IMR-90 (cell line): ENCODE results near the gene SKP1. TPM values are rescaled to one million over a fixed set of nuclear protein-coding genes. Genes with fewer than 3 reads are reported as not detected.
"Not testable (repeated sequence)": the region's sequence is repeated elsewhere in the genome, so short reads cannot be mapped to it uniquely, and the experiment has no call there.

ENCODE experiments used
- ATAC-seq: fragments of 200-7000 bp; cut with Tn5 transposase; 2 replicates; pipeline ENCODE4 v1.9.1; 2020; ENCODE audit warnings: low read depth, mild to moderate bottlenecking, moderate library complexity
- BruUV-seq: library from RNA; stranded (reverse); fragments of 400-500 nt; replicated peaks from 2 replicates; lab custom pipeline; 2021; lab: Mats Ljungman, UMichigan
- CTCF ChIA-PET: fragments of 300-600 bp; formaldehyde crosslinking; extraction: SDS; loops from one replicate; lab custom pipeline; 2021; ENCODE audit warnings: antibody characterized with exemption; lab: Yijun Ruan, JAX
- POLR2A ChIA-PET: fragments of 300-600 bp; sonication (Branson Sonifier 250); formaldehyde crosslinking; loops from one replicate; lab custom pipeline; 2022; ENCODE audit warnings: antibody characterized with exemption; ENCODE audit not compliant: unreplicated experiment; lab: Charles Lee
- DNase-seq: peaks from one replicate; pipeline ENCODE4 v3.0.0; 2013
- H2AFZ ChIP-seq: replicated peaks from 2 replicates; pipeline ENCODE3; 2013; ENCODE audit warnings: low read length, mild to moderate bottlenecking; ENCODE audit not compliant: poor library complexity
- H2AK5ac ChIP-seq: 2 replicates; pipeline ENCODE4 v1.6.1; 2013; ENCODE audit warnings: low read depth, low read length, inconsistent platforms
- H2AK9ac ChIP-seq: replicated peaks from 2 replicates; pipeline ENCODE3; 2013; ENCODE audit warnings: mild to moderate bottlenecking, low read depth, low read length, moderate library complexity; ENCODE audit not compliant: poor library complexity
- H2BK120ac ChIP-seq: 2 replicates; pipeline ENCODE4 v1.6.1; 2013; ENCODE audit warnings: low read depth, low read length, inconsistent platforms
- H2BK15ac ChIP-seq: 3 replicates; pipeline ENCODE4 v1.6.1; 2013; ENCODE audit warnings: low read depth, low read length, inconsistent platforms
- H2BK20ac ChIP-seq: 2 replicates; pipeline ENCODE4 v1.6.1; 2013; ENCODE audit warnings: low read depth, mild to moderate bottlenecking, inconsistent platforms, low read length, moderate library complexity
- H2BK5ac ChIP-seq: 2 replicates; pipeline ENCODE4 v1.6.1; 2013; ENCODE audit warnings: mild to moderate bottlenecking, low read depth, low read length, inconsistent platforms; ENCODE audit not compliant: poor library complexity, severe bottlenecking
- H3K14ac ChIP-seq: replicated peaks from 2 replicates; pipeline ENCODE4 v1.6.1; 2013; ENCODE audit warnings: low read depth, low read length, inconsistent platforms
- H3K18ac ChIP-seq: 2 replicates; pipeline ENCODE4 v1.6.1; 2013; ENCODE audit warnings: low read depth, low read length, control low read depth
- H3K23ac ChIP-seq: 2 replicates; pipeline ENCODE4 v1.6.1; 2013; ENCODE audit warnings: low read depth, low read length, inconsistent platforms
- H3K27ac ChIP-seq: 2 replicates; pipeline ENCODE4 v1.5.1; 2013; ENCODE audit warnings: mild to moderate bottlenecking, control low read depth, low read length; ENCODE audit not compliant: insufficient read depth
- H3K27me3 ChIP-seq: 2 replicates; pipeline ENCODE4 v1.6.1; 2013; ENCODE audit warnings: low read length; ENCODE audit not compliant: control insufficient read depth, insufficient read depth
- H3K36me3 ChIP-seq: 2 replicates; pipeline ENCODE4 v1.6.1; 2013; ENCODE audit warnings: low read length, mixed read lengths; ENCODE audit not compliant: control insufficient read depth, insufficient read depth
- H3K4ac ChIP-seq: 2 replicates; pipeline ENCODE4 v1.6.1; 2013; ENCODE audit warnings: low read depth, low read length, inconsistent platforms
- H3K4me1 ChIP-seq: 2 replicates; pipeline ENCODE4 v1.6.1; 2013; ENCODE audit warnings: low read length, mixed read lengths; ENCODE audit not compliant: control insufficient read depth, insufficient read depth
- H3K4me2 ChIP-seq: 2 replicates; pipeline ENCODE4 v1.6.1; 2013; ENCODE audit warnings: low read depth, mild to moderate bottlenecking, control low read depth, low read length, moderate library complexity
- H3K4me3 ChIP-seq: 2 replicates; pipeline ENCODE4 v1.5.1; 2013; ENCODE audit warnings: low read depth, mild to moderate bottlenecking, control low read depth, low read length, moderate library complexity; ENCODE audit not compliant: insufficient read depth
- H3K56ac ChIP-seq: 2 replicates; pipeline ENCODE4 v1.6.1; 2013; ENCODE audit warnings: low read length, inconsistent platforms; ENCODE audit not compliant: insufficient read depth; ENCODE audit errors: extremely low read depth
- H3K79me1 ChIP-seq, 2 experiments: 2 replicates each; pipeline ENCODE4 v1.6.1; 2013; ENCODE audit warnings: low read length in 2 of 2, inconsistent platforms in 1 of 2, low read depth in 1 of 2
- H3K9ac ChIP-seq: 2 replicates; pipeline ENCODE4 v1.6.1; 2013; ENCODE audit warnings: low read depth, low read length, control low read depth
- H3K9me1 ChIP-seq: 2 replicates; pipeline ENCODE4 v1.6.1; 2013; ENCODE audit warnings: low read length, inconsistent platforms; ENCODE audit not compliant: insufficient read depth
- H3K9me3 ChIP-seq: 2 replicates; pipeline ENCODE4 v1.6.1; 2013; ENCODE audit warnings: low read length; ENCODE audit not compliant: control insufficient read depth, insufficient read depth
- H4K20me1 ChIP-seq: 2 replicates; pipeline ENCODE4 v1.6.1; 2013; ENCODE audit warnings: low read length, inconsistent platforms; ENCODE audit not compliant: insufficient read depth
- H4K5ac ChIP-seq: 2 replicates; pipeline ENCODE4 v1.6.1; 2013; ENCODE audit warnings: mild to moderate bottlenecking, low read depth, low read length, control low read depth
- H4K8ac ChIP-seq, 2 experiments: 2 replicates each; pipeline ENCODE4 v1.6.1; 2013; ENCODE audit warnings: low read depth in 2 of 2, low read length in 2 of 2, control low read depth in 1 of 2, inconsistent platforms in 1 of 2
- H4K91ac ChIP-seq: 2 replicates; pipeline ENCODE4 v1.6.1; 2013; ENCODE audit warnings: low read depth, low read length, inconsistent platforms; ENCODE audit not compliant: insufficient read depth
- WGBS, 2 experiments: methylation state at CpG; one replicate each; pipeline versions ENCODE4 v1.1.5 to v1.1.7; 2013; ENCODE audit warnings: missing lambda C conversion rate in 2 of 2; ENCODE audit not compliant: insufficient read length in 1 of 2; ENCODE audit errors: extremely low coverage in 2 of 2; 5-methylcytosine and 5-hydroxymethylcytosine counted together
- dilution Hi-C: fragments of 300-500 bp; cut with HindIII; formaldehyde crosslinking; loops from one replicate; pipeline ENCODE4 v1.14.3; 2018; ENCODE audit warnings: low sequenced_read_pairs; ENCODE audit not compliant: unreplicated experiment
- in situ Hi-C: fragments of 300-500 bp; cut with MboI; formaldehyde crosslinking; loops from 3 replicates; pipeline ENCODE4 v1.14.3; 2019; ENCODE audit warnings: low sequenced_read_pairs, inconsistent platforms, mixed read lengths
- intact Hi-C: fragments of 100-400 bp; cut with micrococcal nuclease; formaldehyde crosslinking; loops from 2 replicates; pipeline ENCODE4 v1.10.0; 2022
- polyA plus RNA-seq, 3 experiments: library from polyadenylated mRNA; depleted of rRNA; stranded (reverse); fragments of >200 nt; gene quantifications; 2 replicates each; pipeline ENCODE4 v1.2.3, GENCODE V29; 2012; ENCODE audit warnings: low replicate concordance in 1 of 3
- total RNA-seq: library from RNA; depleted of rRNA; stranded (reverse); fragments of >200 nt; gene quantifications from 2 replicates; pipeline ENCODE4 v1.2.3, GENCODE V29; 2012

The SKP1 gene
- total and polyA plus RNA-seq, 2 of the 4 experiments (the other 2 are of a cell fraction): 206 to 618 TPM

- H3K14ac ChIP-seq, H3K4me3 ChIP-seq, H2BK5ac ChIP-seq, H2AK9ac ChIP-seq, H3K4me2 ChIP-seq, POLR2A ChIA-PET, H2AFZ ChIP-seq, BruUV-seq, H3K27me3 ChIP-seq, H4K5ac ChIP-seq, H2BK20ac ChIP-seq, H2BK120ac ChIP-seq, H3K23ac ChIP-seq, H3K9me3 ChIP-seq, DNase-seq, H3K4me1 ChIP-seq, H4K8ac ChIP-seq, H3K27ac ChIP-seq, H3K56ac ChIP-seq, intact Hi-C loops, H3K9ac ChIP-seq, in situ Hi-C loops, H3K18ac ChIP-seq, dilution Hi-C loops, ATAC-seq, H2AK5ac ChIP-seq, H3K4ac ChIP-seq, H2BK15ac ChIP-seq, H4K91ac ChIP-seq: not testable (repeated sequence)
- Histone ChIP-seq H3K79me1 (peaks cover 29 to 69% of the 10 kb centered on the region in 2 experiments), H3K36me3 (peaks cover 33% of the 10 kb centered on the region), H4K20me1 (peaks cover 43% of the 10 kb centered on the region), H3K9me1 (peaks cover 22% of the 10 kb centered on the region)
- 89% methylated on average over 9 of the region's 15 CpGs; no CpG with 5 or more reads in 1 of the 2 experiments for WGBS, 2 experiments
- CTCF ChIA-PET: interaction anchor here (1.1 kb wide), 1 partner anchor 9 kb away, joined by 3 read pairs; no protein-coding TSS in a partner anchor
Observed at GRCh38 chr5:134152173-134152832, 24.4 kb downstream of the SKP1 start.
